GM21526 (cell line): Measurements from ENCODE around the gene SEMA3C.

Experiments used
- ATAC-seq: cut with Tn5 transposase; IDR thresholded peaks from one replicate; pipeline ENCODE4 v1.9.1; 2021; ENCODE audit warnings: moderate library complexity; ENCODE audit not compliant: unreplicated experiment, low FRiP score

Gene SEMA3C

GRCh38 chr7:80890426-80891258 lies 28.2 kb downstream of the SEMA3C start:
- no peak for ATAC-seq

- ATAC-seq: no peak
These were observed 29.3 kb downstream of the SEMA3C start for GRCh38 chr7:80889525-80889924.

DNA sequence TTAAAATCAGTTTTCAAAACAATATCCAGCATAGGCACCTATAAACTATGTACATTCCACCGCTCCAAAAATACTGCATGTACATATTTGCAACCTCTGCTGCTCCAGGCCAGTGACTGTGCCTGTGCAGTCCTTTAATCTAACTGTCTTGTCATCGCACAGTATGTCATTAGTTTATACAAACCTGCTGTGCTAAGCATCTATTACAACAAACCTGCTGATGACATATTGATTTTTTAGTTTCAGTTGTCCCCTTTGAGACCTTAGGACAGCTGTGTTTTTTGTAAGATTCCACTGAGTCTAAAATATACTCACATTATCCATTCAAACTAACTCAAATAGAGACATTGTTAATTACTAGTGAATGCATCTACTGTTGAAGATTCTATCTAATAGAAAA lies 33.1 kb downstream of the SEMA3C start:
- ATAC-seq: no peak

- no peak for ATAC-seq
These were observed 34.2 kb downstream of the SEMA3C start for GRCh38 chr7:80884511-80885195.

DNA sequence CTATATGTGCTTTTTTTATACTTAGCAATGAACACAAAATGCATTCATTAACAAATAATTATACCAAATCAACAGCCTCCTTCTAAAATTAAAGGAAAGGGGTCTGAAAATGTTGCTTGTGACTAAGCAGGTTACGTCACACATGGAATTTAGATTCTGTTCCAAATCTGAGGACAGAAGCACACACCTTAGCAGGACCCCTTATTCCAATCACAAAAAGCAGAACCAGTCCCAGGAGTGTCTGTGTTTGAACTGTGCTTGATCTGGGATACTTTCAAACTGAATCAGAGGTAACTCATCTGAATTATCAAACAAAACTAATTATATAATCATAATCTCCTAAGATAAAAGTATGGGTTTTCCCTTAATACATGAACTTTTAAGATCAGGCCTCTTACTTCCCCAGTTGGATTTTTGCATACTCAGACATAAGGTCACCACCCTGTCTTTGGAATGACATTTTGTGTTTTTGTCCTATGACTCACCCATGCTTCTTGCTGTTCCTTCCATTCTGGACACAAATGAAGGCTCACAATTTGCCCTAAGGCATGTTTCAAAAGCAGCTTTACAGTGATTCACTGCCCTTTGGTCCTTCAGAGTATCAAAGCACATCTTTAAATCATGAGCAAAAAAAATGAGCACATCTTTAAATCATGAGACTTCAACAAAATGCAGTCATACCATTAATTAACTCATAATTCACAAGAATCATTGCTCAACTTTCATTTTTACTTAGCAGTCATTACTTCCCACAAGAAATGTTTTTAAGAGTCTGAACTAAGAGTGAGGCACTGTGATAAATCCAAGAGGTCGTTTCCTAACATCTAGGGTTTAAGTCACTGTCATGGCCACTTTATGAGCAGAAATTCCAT lies 35.5 kb downstream of the SEMA3C start:
- no peak for ATAC-seq

DNA sequence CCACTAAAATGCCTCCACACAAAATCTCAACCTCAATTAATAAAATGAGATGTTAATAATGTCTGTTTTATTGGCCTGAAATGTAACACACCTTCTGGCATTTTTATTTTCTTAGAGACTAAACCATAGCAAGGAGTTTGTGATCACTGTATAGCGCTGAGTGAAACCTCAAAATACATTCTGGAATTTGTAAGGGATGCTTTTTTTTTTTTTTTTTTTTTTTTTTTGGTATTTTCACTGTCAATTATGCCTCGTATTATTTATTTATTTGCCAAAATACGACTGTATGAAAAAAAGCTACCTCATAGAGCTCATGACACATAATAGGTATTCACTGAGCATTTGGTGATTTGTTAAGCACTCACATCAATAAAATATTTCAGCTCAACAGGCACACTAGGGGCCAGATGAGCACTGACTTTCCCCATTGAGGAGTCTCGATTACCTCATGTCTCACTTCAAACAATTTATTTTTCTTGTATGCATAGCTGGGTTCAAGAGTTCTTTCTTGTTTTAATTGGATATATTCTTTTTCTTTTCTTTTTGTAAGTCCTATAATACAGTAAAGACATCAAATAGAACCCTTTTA lies 36.5 kb downstream of the SEMA3C start:
- ATAC-seq: no peak

GRCh38 chr7:80881351-80881900 lies 37.4 kb downstream of the SEMA3C start:
- ATAC-seq: no peak

GRCh38 chr7:80879849-80880248 lies 39.0 kb downstream of the SEMA3C start:
- no peak for ATAC-seq

DNA sequence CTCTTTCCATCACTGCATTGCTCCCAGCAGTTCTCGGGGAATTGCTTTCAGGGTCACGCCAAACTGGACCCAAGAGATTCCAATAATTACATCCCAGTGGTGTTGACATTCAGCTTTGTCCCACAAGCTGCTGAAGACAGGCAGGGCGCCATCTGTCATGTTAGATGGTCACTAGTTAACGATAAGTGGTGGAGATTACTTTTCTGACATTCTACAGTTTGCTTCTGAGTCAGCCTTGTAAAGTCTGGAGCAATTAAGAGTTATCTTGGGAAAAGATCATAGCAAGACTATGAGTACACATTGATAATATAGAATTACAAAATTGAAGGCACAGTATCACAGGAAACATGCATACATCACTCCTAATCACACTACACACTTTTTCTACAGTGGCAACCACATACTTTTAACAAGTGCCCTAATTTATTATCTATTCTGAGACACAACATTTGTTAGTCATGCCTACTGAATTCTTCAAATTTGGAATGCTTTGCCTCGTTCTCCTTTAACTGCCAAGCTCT lies 41.9 kb downstream of the SEMA3C start:
- no peak for ATAC-seq

DNA sequence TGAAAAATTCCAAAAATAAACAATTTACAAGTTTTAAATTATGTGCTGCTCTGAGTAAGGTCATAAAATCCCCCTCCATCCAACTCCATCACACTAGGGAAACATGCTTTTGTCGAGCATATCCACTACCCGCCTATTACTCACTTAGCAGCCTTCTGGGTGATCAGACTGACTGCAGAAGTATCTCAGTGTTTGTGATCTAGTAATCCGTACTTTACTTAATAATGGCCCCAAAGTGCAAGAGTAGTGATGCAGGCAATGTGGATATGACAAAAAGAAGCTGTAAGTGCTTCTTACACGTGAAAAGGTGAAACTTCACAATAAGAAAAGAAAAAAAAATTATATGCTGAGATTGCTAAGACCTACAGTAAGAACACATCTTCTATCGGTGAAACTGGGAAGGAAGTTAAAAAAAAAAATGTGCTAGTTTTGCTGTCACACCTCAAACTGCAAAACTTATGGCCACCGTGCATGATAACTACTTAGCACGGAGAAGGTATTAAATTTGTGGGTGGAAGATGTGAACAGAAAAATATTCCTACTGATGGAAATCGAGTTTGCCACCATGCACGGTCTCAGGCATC lies 43.2 kb downstream of the SEMA3C start:
- ATAC-seq: no peak

GRCh38 chr7:80873140-80873539 lies 45.7 kb downstream of the SEMA3C start:
- ATAC-seq: no peak

DNA sequence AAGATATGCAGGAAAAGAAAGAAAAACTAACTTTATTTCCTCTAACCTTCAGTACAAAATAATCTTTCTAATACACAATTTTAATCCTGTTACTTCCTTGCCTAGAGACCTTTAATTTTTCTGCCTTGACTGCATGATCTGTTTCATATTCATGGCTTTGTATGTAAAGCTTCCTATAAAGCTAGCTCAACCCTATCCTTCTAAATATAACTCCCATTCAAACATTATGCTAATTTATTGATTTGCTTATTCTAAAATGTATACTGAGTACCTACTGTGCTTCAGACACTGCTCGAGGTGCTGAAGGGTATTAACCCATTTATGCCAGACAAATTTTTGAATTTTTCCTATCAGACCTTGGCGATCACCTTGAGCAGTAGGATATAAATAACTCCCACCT lies 47.6 kb downstream of the SEMA3C start:
- no peak for ATAC-seq

- ATAC-seq: no peak
These were observed 48.0 kb downstream of the SEMA3C start for GRCh38 chr7:80870813-80871212.

DNA sequence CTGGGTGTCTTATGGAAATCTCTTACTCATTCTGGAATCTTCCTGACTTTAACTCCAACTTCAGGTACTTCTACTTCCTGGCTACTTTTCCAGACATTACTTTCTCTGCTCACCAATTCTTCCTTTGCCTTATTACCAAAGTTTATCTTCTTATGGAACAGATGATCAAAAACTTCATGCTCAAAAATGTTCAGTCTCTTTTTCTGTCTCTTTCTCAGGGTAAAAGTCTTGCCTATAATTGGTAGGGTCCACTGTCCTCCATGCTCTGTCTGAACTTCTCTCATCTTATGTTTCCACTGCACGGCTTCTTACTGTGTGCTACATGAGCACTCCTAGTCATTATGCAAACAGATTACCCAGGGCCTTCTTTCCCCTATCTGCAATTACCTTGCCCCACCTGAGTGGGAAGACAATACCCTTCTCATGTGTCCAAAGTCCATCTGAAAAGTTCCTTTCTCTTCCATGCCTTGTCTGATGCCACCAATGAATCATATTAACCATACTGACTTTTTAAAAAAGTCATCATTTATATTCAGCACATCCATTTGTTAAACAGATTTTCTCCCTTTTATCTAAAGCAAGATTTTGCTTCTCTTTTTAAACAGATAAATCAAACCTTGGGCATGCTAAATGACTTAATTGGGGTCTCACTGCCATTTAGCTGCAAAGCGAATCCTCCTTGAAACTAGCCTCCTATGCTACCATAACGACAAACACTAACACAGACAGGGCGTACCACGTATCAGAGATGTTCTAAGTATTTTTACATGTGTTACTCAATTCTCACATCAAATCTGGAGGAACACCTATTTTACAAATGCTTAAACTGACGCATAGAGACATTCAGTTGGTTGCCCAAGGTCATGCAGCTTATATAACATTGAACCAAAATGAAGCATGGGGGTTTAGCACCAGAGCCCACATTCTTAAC lies 48.8 kb downstream of the SEMA3C start:
- no peak for ATAC-seq

DNA sequence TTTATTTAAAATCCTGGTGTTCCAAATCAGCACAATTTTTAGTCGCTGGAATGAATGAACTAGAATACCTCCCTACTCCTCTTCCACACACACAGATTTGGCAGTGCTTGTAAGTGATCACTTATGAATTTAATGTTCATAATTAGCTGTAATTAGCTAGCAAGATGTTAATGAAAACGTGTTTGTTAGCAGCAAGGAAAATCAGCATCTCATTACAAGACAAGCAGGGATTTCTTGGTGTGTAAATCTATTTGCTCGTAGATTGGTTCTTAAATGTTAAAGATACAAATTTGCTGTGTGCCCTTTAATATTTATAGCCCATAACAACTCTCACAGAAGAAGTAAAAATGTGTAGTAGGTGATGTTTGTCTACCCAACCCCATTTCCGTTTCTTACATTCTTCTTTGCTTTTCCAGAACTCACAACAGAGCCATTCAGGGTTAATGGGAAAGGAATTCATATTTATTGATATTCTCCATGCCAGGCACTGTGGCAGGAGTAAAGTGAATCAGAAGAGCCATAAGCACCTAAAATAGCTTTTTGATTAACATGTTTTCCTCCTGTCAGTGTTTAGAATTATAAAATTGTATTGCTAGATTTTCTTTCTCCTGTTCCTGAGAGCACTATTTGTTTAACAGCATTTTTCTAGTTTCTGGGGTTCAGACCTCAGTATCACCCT lies 49.6 kb downstream of the SEMA3C start:
- no peak for ATAC-seq

GRCh38 chr7:80868566-80868965 lies 50.3 kb downstream of the SEMA3C start:
- ATAC-seq: no peak

DNA sequence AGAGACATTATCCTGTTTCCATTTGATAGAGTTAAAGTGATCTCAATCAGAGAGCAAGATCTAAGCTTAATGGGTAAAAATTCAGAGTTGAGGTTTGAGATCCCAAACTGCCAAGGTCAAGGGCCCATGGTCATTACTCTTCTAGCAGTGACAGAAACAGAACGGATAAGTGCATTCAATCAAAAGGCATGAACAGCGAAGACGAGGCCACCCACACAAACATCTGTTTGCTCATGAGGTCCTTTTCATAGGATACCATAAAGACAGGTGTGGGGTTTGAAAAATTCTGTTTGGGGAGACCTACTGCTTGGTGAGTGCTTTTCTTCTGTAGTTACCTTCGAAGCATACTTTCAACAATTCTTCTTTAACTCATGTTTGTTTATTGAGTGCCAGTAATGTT lies 58.3 kb downstream of the SEMA3C start:
- ATAC-seq: no peak

GRCh38 chr7:80859272-80859970 lies 59.4 kb downstream of the SEMA3C start:
- ATAC-seq: no peak
